ENCODE data around the gene PHACTR2.
"Not testable (repeated sequence)": the region's sequence is repeated elsewhere in the genome, so short reads cannot be mapped to it uniquely, and the experiment has no call there.

PHACTR2 gene

GRCh38 chr6:143699430-143699825 is 21.7 kb downstream of the PHACTR2 start:
- DNase-seq = no peak

- DNase-seq = no peak
Measured at GRCh38 chr6:143700684-143701348, 23.1 kb downstream of the PHACTR2 start.

DNA sequence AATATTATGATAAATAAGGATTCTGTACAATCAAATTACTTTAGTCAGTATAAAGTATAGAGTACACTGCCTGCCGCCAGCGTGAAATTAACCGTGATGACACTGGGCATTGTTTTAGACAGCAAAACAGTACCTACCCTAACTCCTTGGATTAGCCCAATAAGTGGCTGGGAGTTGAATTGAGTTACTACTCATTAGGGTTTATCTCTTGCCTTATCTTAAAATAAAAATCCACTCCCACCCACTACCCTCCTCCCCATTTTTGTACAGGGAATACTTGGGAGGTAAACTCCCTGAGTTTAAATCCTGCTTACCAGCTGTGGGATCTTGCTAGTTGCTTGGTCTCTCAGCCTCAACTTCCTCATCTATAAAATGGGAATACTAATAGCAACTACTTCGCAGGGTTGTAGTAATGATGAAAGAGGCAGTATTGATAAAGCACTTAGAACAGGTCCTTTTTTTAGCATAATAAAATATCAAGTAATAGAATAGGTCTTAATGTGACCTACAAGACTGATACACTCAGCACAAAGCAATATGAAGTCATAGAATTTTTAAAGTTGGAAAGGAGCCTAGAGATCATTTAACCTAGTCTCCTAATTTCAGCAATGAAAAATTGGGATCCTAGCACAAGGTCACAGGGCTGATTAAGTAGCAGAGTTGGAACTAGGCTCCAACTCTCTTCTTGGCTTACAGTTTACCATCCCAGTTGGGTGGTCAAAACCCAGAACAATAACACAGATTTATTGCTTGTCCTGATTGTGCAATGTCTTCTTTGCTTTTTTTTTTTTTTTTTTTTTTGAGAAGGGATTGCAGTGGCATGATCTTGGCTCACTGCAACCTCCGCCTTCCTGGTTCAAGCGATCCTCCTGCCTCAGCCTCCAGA is 23.8 kb downstream of the PHACTR2 start:
- DNase-seq = no peak

- no peak for DNase-seq
Measured at GRCh38 chr6:143705569-143705968, 27.8 kb downstream of the PHACTR2 start.

DNA sequence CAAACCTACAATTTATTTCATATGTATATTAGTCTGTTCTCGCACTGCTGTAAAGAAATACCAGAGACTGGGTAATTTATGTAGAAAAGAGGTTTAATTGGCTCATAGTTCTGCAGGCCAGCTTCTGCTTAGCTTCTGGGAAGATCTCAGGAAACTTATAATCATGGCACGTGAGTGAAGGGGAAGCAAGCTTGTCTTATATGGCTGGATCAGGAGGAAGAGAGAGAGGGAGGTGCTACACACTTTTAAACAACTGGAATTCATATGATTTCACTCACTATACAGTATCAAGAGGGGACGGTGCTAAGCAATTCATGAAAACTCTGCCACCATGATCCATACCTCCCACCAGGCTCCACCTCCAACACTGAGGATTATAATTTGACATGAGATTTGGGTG is 29.9 kb downstream of the PHACTR2 start:
- no peak for DNase-seq

DNA sequence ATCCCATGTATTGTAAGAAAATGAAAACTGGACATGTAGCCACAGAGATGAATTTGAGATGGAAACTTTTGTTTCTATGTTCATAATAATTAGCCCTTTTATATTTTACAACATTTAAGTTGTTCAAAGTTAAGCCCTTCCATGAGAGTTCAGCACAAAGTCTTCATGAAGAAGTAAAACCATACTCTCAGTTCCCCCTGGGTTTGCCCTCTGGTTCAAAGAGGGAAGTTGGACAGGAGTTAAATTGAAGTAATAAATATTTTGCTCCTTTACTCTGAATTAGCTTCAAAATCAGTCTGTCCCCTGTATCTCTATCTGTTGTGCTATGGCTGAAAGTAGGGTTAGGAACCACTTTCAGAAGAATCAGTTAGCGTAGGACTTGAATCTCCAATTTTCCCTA is 31.1 kb downstream of the PHACTR2 start:
- DNase-seq = no peak

DNA sequence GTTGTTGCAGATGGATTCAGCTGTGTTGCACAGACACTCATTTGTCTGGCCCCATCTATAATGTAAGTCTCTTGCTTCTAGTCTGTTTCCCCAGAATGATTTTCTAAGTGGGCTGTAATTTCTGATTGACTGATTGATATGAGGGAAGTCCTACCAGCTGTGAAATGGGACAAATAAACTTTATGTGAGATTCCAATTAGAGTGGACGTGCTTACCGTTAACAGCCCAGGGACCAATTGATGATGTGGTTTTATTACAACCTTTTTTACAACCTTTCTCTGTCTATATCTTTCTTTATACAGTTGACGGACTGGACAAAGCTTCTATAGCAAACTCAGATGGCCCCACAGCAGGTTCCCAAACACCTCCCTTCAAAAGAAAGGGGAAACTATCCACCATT is 33.9 kb downstream of the PHACTR2 start:
- DNase-seq = no peak

DNA sequence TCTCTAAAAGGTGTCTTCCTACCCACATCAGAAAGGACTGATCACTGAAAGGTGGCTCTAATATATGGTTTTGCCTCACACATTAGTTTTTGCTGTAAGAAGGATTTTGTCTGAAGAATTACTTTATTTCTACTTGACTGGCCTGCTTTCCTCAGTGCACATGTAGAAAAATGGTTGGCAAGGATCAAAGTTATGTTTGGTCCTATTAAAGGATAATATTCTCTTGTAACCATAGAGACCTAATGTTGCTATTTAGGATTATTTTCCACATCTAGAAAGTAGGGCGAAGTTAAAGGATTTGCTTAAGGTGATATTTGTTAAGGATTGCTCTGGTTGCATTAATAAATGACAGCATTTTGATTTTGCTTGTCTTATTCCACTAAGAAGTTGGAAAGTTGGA is 40.7 kb downstream of the PHACTR2 start:
- DNase-seq = no peak

- DNase-seq = no peak
Measured at GRCh38 chr6:143721642-143722041, 43.9 kb downstream of the PHACTR2 start.

GRCh38 chr6:143724876-143725275 is 47.1 kb downstream of the PHACTR2 start:
- DNase-seq = no peak

- DNase-seq = no peak
Measured at GRCh38 chr6:143726015-143726647, 48.4 kb downstream of the PHACTR2 start.

GRCh38 chr6:143727035-143727434 is 49.3 kb downstream of the PHACTR2 start:
- no peak for DNase-seq

- DNase-seq = no peak
Measured at GRCh38 chr6:143731789-143732188, 54.0 kb downstream of the PHACTR2 start.

DNA sequence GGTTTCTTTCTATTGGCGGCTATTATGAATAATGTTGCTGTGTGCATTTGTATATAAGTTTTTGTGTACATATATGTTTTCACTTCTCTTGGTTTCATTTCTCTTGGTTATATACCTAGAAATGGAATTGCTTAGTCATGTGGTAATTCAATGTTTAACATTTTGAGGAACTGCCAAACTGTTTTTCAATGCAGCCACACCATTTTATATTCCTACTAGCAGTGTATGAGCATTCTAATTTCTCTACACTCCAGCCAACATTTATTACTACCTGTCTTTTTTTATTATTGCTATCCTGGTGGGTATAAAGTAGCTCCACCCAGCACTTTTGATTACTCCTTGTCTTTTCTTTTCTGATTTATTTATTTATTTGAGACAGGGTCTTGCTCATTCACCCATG is 54.8 kb downstream of the PHACTR2 start:
- no peak for DNase-seq

GRCh38 chr6:143733510-143733909 is 55.7 kb downstream of the PHACTR2 start:
- DNase-seq = no peak

DNA sequence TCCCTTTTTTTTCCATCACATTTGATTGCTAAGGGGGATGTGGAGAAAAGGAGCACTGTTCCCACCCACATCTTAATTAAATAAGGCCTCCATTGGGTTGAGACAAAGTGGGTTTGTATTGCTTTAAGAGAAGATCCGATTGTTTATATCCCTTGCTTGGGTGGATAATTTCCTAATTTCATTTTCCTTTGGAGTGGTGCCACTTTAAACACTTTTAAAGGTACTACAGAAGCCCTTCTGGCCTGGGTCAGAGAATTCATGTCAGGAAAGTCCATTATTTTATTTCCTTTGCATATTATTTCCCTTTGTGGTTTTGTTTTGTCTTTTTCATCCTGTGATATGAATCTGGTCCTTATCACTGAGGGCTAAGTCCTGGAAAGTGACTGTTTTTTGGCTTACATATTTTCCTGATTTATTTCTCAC is 56.9 kb downstream of the PHACTR2 start:
- DNase-seq = no peak

DNA sequence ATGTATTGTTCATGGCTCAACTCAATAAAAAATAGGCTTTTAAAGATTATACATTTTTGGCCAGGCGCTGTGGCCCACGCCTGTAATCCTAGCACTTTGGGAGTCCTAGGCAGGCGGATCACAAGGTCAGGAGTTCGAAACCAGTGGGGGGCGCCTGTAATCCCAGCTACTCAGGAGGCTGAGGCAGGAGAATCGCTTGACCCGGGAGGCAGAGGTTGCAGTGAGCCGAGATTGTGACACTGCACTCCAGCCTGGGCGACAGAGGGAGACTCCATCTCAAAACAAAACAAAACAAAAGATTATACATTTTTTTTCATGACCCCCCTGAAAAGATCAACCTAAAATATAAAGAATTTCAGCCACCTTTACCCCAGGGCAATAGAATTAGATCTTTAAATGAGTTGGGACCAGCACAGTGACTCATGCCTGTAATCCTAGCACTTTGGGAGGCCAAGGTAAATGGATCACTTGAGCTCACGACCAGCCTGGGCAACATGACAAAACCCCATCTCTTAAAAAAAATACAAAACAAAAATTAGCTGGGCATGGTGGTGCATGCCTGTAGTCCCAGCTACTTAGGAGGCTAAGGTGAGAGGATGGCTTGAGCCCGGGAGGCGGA is 60.4 kb downstream of the PHACTR2 start:
- not testable (repeated sequence) for DNase-seq

DNA sequence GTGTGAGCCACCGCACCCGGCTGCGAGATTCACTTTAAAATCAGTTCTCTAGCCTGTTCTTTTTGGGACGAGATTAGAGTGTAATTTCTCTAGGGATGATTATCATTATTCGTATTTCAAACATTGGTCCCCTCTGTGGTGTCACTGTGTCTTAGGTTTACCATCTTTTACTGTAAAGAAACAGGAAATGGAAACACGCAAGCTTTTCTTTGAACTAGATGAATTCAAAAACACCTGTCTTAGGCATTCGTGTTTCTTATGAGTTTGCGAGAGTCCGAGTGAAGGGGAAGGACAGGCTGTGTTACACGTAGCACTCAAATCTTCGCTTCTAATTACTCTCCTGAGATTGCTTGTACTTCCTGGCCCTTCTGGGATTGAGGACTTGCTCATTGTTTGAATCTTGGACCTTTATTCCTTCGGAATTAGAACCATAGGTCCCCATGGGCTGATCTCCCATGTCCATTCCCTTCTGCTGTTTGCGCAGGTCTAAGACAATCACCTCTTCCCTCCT is 61.6 kb downstream of the PHACTR2 start:
- no peak for DNase-seq

- no peak for DNase-seq
Measured at GRCh38 chr6:143740213-143740612, 62.4 kb downstream of the PHACTR2 start.

DNA sequence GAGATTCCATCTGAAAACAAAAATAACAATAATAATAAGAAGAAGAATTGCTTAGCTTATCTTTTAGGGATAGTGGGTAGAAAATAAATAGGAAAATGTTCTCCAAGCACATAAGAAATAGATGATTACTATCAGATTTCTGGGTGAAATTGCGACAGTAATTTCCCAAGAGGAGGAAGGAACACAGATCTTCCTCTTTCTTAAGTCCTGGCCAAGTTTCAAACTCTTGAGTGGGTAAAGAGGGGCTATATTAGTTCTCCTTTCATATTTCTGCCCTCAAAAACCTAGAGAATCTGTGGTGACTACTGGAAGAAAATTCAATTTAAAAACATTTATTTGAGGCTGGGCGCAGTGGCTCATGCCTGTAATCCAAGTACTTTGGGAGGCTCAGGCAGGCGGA is 63.7 kb downstream of the PHACTR2 start:
- DNase-seq = no peak

DNA sequence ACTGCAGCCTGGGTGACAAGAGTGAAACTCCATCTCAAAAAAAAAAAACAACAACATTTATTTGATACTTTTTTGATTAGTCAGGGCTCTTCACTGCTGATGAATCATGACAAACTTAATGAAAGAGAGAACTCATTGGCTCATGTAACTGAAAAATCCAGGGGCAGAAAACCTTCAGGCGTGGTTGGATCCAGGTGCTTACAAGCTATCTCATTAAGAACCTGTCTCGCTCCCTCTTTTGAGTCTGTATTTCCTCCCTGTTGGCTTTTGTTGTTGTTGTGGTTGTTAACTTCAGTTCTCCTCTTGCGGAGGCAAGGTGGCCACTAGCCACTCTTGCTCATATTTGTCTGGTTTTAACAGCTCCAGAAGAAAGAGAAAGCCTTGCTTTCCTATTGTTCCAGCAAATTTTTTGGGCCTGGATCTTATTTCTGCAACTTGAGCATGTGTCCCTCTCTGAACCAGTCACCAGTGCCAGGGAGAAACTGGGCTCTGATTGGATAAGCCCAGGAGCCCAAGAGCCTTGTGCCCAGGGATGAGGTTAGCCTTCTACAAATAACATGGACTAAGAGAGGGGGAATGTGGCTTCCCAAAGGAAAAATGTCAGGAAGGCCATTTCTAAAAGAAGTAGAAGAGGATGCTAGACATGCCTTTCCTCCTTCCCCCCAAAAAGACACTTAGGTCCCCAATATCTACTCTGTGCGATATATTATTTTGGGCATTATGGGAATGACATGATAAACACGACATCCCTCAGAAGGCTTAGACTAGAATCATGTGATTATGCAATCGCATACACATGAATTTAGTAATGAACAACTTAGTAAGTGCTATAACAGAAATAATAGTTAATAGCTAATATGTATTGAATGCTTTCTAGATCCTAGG is 64.5 kb downstream of the PHACTR2 start:
- no peak for DNase-seq

DNA sequence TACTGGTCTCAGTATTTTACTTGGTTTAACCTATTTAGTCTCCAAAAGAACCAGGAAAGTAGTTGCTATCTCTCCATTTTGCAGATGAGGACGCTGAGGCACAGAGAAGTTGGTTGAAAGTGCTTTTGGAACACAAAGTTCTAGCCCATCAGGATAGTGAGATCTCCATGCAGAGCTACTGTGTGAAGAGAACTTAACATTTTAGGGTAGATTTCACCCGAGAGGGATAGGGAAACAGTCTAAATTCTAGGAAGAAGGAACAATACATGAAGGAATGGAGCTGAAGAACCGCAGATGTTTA is 65.1 kb downstream of the PHACTR2 start:
- no peak for DNase-seq

Measured in activated gamma-delta T cell treated with Interleukin-2 at 50 U/mL for 16 hours (primary cell).